GM18858 (cell line): ENCODE measurements around the gene TMX4.
"Not testable (repeated sequence)": the region's sequence is repeated elsewhere in the genome, so short reads cannot be mapped to it uniquely, and the experiment has no call there.

Experiments used
- ATAC-seq: cut with Tn5 transposase; IDR thresholded peaks from one replicate; pipeline ENCODE4 v1.9.1; 2021; ENCODE audit not compliant: unreplicated experiment

TMX4 gene, protein sequence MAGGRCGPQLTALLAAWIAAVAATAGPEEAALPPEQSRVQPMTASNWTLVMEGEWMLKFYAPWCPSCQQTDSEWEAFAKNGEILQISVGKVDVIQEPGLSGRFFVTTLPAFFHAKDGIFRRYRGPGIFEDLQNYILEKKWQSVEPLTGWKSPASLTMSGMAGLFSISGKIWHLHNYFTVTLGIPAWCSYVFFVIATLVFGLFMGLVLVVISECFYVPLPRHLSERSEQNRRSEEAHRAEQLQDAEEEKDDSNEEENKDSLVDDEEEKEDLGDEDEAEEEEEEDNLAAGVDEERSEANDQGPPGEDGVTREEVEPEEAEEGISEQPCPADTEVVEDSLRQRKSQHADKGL

DNA sequence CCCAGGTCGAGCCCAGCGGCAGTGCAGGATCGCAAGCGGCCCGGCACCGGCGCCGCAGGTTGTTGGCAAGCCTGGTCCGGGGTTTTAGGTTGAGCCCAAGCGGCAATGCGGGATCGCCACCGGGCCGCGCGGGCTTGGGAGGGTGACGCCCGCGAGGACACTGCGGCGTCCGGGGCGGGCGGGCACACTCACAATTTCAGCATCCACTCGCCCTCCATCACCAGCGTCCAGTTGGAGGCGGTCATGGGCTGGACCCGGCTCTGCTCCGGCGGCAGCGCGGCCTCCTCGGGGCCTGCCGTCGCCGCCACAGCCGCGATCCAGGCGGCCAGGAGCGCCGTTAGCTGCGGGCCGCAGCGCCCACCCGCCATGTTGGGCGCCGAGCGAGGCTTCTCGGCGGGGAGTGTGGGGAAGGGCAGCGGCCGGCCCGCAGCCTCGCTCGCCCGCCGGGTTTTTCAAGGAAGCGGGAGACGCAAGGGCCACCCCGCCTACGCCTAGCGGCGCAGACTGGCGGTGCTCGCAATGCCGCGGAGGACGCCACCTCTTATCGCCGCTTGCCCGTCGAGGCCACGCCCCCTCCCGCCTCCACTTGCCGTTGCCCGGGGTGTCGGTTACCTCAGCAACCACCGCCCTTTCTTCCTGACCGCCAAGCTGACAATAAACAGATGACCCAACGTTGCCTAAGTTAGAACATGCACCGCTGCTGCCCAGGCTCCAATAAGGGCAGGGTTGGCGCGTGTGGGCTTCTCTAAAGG, at the start of gene TMX4:
Gene TMX4, minus strand, starts transcription at position 516 of the 752 bp plus-strand sequence. Its CDS starts 148 bp downstream, at position 368.
- ATAC-seq, result peak; percentile 71

DNA sequence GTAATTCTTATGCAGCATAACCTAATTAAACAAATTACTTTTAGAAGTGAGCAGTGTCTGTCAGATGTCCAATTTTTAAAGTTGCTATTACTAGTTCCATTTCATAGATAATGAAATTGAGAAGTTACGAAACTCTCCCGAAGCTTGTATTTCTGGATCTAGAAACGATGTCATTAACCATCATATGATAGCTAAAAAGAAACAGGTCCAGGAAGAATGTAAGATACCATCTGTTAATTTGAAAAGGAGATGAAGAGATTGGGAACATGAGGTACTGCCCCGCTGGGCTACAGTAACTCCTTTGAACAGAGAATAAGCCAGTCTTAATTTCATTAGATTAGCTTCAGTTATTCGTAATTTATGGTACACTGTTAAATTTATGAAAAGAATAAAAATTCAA, 47.5 kb upstream of the TMX4 start:
- no peak for ATAC-seq

DNA sequence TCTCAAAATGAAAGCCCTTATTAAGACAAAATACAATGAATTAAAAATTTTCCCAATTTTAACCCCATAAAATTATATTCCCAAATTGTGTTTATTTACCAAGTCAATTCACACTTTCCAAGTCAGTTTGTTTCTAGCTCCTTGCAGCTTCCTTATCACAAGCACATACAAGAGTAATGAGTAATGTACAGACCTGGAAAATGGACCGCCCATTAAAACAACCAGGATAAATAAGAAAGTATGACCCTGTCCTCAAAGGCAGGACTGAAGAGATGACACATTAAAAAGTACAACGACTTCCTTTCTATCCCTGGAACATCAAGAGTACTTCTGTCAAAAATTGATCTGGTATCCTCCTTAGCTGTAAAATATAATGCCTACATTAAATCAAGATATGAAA, 47.1 kb upstream of the TMX4 start:
- no peak for ATAC-seq

DNA sequence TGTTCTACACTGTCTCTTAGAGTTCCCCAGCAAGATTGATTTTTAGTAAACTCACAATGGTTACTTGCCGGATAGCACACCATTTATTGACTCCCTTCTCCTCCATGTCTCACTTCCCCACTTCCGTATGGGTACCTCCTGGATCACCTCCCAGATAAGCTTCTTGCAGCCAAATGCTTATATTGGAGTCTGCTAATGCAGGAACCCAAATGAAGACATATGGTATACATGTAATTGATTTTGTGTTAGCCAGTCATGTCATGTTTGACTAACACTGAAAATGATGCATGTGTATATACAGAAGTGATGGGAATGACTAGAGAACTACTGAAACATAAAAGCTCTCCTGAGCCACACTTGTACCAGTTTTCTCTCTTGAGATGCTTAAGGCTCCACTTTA, 46.1 kb upstream of the TMX4 start:
- ATAC-seq, result no peak

DNA sequence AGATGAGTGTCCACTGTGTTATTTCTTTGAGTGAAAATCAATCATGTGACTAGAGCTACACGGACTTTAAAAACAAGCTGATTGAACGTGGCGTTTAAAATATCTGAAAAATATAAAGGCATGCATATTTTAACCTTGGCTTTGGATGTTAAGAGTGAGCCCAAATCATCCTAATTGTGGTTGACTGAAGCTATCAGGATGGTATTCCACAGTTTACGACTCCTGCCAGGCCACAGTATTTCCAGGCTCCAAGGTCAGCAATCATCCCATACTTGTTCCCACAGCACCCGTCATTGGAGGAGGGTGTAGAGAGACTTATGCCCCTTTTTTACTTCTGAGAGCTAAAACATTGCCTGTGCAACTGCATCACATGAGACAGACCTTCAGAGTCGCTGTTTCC, 43.2 kb upstream of the TMX4 start:
- ATAC-seq, result no peak

DNA sequence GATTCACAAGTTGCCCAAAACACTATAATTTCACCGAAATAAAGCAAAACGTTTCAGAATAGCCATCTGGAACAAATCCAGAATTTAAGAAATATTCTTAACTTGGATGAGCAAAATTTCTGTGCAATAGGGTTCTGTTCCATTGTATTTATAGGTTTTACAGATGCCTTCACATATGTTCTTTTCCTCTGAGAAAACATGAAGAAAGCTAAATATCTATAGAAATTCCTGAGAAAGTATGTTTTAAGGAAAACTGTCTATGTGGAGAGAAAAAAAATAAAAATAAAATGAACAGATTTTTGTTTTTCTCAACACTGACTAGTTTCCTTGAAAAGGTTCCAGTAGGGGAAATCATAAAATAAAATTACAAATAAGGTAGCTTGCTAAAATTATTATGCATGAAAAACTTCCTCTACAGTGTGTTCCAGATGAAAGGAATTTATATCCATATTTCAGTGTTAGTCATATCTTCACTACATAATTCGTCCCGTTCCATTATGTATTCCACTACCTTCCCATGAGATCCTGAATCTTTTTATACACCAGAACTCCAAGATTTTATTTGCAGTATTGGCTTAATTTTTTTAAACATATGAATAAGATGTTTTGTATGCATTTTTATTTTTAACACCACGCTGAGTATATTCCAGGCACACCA, 42.4 kb upstream of the TMX4 start:
- no peak for ATAC-seq

DNA sequence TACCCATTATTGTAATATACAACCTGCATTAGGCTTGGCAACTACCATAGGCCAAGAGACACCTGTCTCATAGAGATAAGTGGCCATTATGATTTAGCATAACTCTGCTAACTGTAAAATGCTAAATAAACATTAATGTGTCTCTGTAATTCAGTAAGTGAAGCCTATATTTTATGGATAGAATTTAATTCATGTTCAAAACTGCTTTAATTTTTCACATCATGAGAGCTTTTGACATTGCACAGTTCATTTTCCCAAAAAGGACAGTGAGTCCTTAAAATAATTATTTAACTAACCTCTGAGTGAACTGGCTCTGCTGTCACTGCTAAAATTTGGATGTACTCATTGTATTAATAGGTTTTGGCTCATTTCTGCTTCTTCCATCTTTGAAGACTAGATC, 41.4 kb upstream of the TMX4 start:
- ATAC-seq, result no peak

DNA sequence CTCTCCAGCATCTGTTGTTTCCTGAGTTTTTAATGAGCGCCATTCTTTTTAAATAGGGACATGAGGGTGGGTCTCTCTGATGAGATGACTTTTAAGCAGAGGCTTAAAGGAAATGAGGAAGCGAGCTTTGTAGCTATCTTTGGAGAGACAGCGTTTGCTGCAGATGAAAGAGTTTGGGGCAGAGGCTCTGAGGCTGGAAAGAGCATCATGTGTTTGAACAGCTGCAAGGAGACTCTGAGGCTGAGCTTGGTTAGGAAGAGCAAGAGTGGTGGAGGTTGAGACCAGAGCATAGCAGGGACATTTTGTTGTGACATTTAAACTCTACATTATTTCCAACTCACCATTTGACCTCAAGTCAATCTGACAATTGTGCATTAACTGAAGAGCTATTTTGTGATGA, 38.3 kb upstream of the TMX4 start:
- ATAC-seq, result no peak

DNA sequence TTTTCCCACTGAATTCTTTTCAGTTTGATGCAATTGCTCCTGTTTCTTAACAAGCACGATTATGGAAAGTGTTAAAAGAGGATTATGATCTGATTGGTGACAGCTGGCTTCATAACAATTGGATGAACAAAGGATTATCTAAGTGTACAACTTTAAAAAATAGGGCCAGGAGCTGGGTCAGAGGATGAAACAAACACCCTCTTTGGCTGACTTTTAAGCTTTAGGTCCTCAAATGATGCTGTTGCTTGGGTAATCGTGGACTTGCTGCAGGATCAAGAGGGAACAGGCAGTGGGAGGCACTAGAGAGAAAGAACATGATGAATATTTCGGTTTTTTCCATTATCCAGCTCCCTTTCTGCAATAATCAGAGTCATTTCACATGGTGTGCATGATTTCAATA, 35.5 kb upstream of the TMX4 start:
- ATAC-seq, result no peak

DNA sequence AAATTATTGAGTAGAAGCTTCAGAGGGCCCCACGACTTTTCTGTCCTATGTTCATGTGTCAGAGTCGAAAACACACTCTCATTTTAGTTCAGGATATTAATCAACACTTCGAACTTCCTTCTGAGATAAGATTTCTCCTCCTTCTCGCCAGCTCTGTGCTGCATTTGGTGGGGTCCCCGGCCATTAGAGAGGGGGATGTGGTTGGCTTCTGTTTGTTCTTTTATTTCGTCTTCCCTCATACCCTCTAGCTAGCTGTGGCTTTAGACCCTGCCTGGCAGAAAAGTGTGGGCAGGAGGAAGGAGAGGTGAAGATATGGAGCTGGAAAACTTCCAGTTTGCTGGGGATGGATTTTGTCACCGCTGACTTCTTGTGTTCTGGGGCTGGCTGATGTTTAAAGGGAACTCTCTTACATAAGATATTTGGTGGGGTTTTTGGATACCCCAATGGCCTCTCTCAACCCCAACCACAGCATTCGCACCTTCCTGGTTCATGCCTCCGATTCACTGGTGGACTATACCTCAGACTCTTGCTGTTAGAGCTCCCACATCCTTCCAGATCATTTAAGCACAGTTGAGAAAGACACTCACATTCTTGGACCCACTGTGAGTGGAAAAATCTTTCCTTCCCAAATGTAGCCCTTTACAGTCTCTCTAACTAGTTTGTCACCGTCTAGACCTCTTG, 30.7 kb upstream of the TMX4 start:
- ATAC-seq, result no peak

DNA sequence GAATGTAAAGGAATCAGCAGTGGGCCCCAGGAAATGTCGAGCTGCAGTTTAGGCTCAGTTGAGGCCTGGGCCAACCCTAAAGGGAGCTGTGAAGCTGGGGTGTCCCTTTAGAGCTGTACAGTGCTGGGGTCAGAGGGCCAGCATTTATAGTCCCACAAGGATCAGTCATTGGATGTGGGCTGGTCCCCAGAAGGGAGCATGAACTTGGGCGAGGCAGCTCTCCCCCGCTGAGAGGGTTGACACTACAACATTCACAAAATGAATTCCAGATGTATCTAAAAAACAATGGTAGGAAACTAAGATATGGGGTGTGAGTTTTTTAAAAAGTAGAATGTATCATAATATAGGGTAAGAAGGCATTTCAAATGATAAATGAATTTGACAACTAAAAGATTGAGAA, 29.7 kb upstream of the TMX4 start:
- no peak for ATAC-seq

DNA sequence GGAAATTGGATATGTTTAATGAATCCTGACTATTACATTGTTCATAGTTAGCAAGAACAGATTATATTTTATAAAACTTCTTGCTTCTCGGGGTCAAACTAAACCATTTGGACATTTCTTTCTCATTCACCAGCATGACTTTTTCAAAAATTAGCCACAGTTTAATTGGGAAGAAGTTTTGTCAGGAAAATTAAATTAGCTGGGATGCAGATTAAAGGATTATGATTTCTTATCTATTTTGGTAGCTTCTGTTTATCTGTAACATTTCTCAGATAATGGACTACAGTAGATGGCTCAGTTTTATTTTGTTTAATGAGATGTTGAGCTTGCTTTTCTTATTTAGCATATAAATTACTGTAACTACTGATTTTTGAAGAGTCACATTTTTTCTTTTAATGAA, 26.4 kb upstream of the TMX4 start:
- no peak for ATAC-seq

DNA sequence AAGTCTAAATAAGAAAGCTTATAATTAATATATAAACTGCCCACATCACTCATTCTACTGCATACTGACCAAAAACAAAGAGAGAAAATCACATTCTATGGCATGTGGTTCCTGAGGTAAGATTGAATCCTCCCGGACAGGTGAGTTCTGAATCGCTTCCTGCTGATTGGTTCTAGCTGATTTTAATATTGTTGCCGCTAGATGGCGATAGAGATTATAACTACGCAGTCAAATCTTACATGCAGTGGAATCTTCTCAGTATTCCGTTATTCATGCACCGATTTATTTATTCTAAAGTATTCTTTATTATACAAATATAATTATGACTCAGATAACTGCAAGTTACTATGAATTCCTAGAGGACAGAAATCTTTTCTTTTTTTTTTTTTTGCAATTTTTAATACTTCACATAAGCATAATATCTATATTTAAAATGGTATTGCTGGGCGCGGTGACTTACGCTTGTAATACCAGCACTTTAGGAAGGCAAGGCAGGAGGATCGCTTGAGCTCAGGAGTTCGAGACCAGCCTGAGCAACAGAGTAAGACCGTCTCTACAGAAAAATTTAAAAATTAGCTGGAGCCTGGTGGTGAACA, 24.2 kb upstream of the TMX4 start:
- peak; percentile 78 for ATAC-seq

DNA sequence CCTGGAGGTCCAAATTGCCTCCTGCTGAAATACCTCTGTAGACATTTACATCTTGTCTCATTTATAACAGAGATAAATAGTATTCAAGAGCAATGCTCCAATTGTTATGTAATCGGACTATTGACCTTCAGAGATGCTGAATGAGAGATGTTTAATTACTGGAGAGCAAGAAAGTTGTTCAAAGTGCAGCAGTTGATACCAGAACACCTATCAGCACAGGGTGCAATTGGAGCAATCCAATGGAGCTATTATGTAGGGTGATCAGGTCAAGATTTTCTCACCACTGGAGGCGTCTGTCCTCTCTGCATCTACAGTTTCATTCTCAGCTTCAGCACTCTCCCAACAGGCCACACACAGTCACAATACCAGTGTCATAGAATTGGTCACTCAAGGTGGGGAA, 19.5 kb upstream of the TMX4 start:
- no peak for ATAC-seq

DNA sequence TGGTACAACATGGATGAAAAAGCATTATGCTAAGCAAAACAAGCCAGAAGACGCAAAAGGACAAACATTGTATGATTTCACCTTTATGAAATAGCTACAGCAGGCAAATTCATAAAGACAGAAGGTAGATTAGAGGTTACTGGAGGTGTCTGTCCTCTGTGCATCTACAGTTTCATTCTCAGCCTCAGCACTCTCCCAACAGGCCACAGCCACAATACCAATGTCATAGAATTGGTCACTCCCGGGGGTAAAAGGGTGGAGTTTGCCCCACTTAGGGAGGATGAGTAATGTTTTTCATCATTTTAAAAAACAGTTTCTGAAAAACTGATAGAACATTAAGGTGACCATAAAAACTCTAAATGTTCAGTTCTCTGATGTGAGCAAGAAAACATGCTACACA, 17.2 kb upstream of the TMX4 start:
- ATAC-seq, result no peak

DNA sequence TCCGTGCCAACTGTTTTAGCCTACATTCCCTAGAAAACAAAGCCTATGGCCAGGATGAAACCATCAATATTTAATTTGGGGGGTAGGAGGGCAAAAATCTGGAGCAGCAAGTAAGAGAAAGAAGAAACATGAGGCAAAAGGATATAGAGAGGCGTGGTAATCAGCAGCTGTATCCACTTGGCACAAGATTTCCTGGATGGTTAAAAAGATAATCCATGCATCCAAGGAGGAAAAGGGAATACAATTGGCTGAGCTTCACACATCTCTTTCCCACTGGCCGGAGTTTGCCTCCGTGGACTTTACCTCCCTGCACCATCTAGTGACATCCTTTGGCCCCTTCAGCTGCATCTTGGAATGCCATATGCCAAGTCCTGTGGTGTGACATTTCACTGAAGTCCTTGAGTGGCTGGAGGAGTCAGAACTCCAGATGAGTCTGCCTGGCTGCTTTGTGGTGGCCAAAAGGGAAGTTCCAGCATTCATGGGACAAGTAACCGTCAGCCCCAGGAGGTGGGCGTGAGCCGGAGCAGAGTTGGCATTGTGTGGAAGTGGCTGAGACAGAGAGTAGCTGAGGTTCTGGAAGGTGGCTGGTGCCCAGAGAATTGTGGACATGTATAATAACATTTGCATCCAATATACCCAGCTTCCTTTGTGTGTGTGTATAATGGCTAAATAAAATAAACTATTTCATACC, 13.7 kb upstream of the TMX4 start:
- no peak for ATAC-seq

DNA sequence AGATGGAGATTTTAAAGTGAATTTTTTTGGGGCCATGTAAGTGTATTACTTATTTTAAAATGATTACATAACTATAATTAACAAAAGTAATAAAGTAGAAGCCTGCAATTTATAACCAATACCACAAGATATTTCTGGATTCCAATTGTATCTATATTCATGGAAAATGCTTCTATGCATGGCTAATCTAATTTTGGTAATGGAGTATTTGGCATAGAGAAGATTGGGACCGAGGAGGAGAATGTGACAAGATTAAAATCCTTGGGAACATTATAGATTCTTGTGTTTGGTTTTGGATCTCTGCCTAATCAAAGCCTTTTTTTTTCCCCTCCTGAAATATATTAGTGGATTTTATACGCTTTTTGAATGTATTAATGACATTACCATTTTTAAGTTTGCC, 12.9 kb upstream of the TMX4 start:
- no peak for ATAC-seq

DNA sequence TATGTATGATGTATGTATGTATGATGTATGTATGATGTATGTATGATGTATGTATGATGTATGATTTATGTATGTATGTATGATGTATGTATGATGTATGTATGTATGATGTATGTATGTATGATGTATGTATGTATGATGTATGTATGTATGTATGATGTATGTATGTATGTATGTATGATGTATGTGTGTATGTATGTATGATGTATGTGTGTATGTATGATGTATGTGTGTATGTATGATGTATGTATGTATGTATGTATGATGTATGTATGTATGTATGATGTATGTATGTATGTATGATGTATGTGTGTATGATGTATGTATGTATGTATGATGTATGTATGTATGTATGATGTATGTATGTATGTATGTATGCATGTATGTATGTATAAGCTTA, 12.0 kb upstream of the TMX4 start:
- not testable (repeated sequence) for ATAC-seq

DNA sequence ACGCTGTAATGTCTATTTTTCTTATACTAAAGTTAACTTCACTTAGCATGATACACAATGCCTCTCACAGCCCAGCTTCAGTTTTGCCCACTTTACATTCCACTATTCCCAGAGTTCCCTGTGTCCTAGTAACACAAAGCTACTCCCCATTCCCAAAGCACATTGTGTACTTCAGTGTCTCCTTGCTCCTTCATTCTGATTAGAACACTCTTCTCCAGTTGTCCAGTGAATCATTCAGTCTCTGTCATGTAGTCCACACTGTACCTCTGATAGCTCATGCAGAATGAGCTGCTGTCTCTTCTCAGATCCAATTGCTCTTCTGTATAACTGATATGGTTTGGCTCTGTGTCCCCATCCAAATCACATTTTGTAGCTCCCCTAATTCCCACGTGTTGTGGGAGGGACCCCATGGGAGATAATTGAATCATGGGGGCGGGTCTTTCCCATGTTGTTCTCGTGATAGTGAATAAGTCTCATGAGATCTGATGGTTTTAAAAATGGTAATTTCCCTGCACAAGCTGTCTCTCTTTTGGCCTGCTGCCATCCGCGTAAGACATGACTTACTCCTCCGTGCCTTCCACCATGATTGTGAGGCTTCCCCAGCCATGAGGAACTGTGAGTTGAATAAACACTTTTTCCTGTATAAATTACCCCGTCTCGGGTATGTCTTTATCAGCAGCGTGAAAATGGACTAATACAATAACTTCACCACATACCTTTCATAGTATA, 2.1 kb upstream of the TMX4 start:
- no peak for ATAC-seq
